ENCODE data around the gene ACTN1.

The ACTN1 gene

DNA sequence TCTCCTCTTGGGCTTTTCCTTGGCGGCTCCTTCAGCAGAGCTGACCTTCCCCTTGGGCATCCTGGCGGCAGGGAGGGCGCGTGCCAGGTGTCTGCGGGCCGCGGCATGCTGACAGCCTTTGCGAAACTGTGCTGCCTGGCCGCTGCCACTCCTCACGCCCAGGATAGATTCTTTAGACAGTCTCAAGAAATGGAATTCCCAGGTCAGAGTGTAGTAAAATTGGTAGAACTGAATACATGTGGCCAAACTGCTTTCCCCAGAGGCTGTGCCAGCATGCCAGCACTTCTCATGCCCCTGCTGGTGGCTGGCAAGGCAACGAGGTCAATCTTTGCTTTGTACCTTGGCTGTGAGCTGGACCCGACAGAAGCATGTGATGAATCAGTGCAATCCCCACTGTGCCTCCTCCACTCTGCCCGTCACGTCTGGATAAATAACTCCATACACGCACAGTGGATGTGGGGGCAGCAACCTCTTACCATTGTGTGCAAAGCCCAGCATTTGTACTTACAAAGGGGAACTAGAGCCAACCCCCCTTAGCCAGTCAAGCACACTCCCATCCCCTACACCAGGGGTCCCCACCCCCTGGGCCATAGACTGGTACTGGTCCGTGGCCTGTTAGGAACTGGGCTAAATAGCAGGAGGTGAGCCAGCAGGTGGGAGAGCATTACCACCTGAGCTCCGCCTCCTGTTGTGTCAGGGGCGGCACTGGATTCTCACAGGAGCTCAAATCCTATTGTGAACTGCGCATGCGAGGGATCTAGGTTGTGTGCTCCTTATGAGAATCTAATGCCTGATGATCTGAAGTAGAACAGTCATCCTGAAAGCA lies 90.9 kb downstream of the ACTN1 start:
- peaks cover 7 to 79% of the 10 kb centered on the region in 2 experiments; a peak in 2 of 3 replicates for H3K36me3 ChIP-seq (ENCODE audit: control insufficient read depth in 2 of 2, insufficient read depth in 1 of 2, low read length in 2 of 2)
- H3K4me1 ChIP-seq (ENCODE audit: control insufficient read depth, insufficient read depth, low read length): no peaks in the 10 kb centered on the region
- H3K4me3 ChIP-seq (ENCODE audit: low read depth, low read length): no peak overlapping the region
- POLR2A ChIA-PET: no interaction called here
- H3K27ac ChIP-seq (ENCODE audit: extremely low read depth, low read depth, low read length): no peak overlapping the region
- CTCF ChIA-PET: interaction anchor here (0.6 kb wide), 1 partner anchor 25 kb away, joined by 3 read pairs; no protein-coding TSS in a partner anchor
- TF ChIP-seq ZNF423 (tag by site-specific recombination; IDR thresholded peaks at IDR 0.05) (no peak), ZIC2 (tag by site-specific recombination; IDR thresholded peaks at IDR 0.05) (peak; percentile 17; the same call in 1 of the 2 replicates)
- H3K9me3 ChIP-seq (ENCODE audit: control insufficient read depth, insufficient read depth, low read depth, low read length): no peaks in the 10 kb centered on the region

GRCh38 chr14:68886109-68886434 lies 93.0 kb downstream of the ACTN1 start:
- ChIA-PET POLR2A (no interaction called here), CTCF (interaction anchor here (0.6 kb wide), 1 partner anchor 39 kb away, joined by 4 read pairs; no protein-coding TSS in a partner anchor)
- H3K9me3 ChIP-seq (ENCODE audit: control insufficient read depth, insufficient read depth, low read depth, low read length): no peaks in the 10 kb centered on the region
- H3K36me3 ChIP-seq (ENCODE audit: control insufficient read depth in 2 of 2, insufficient read depth in 1 of 2, low read length in 2 of 2): peaks cover 7 to 79% of the 10 kb centered on the region in 2 experiments; a peak in 2 of 3 replicates
- H3K27ac ChIP-seq (ENCODE audit: extremely low read depth, low read depth, low read length): no peak overlapping the region
- no peaks in the 10 kb centered on the region for H3K4me1 ChIP-seq (ENCODE audit: control insufficient read depth, insufficient read depth, low read length)
- no peak overlapping the region for H3K4me3 ChIP-seq (ENCODE audit: low read depth, low read length)
- TF ChIP-seq TSHZ1 (tag by site-specific recombination; IDR thresholded peaks at IDR 0.05; ENCODE audit: borderline replicate concordance): no peak
- TF ChIP-seq ZNF426 (tag by site-specific recombination; IDR thresholded peaks at IDR 0.05): no peak
- no peak for TF ChIP-seq REPIN1 (tag by site-specific recombination; IDR thresholded peaks at IDR 0.05; ENCODE audit: low read depth)
- TF ChIP-seq, protein P1, sequence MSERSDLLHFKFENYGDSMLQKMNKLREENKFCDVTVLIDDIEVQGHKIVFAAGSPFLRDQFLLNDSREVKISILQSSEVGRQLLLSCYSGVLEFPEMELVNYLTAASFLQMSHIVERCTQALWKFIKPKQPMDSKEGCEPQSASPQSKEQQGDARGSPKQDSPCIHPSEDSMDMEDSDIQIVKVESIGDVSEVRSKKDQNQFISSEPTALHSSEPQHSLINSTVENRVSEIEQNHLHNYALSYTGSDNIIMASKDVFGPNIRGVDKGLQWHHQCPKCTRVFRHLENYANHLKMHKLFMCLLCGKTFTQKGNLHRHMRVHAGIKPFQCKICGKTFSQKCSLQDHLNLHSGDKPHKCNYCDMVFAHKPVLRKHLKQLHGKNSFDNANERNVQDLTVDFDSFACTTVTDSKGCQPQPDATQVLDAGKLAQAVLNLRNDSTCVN (tag by site-specific recombination; optimal IDR thresholded peaks at IDR 0.05): no peak
- no peak for TF ChIP-seq ZNF704 (tag by site-specific recombination; IDR thresholded peaks at IDR 0.05)
- TF ChIP-seq ZNF529 (tag by site-specific recombination; IDR thresholded peaks at IDR 0.05; ENCODE audit: insufficient replicate concordance): no peak
- no peak for TF ChIP-seq ZNF140 (tag by site-specific recombination; IDR thresholded peaks at IDR 0.05)
- TF ChIP-seq, protein P2, sequence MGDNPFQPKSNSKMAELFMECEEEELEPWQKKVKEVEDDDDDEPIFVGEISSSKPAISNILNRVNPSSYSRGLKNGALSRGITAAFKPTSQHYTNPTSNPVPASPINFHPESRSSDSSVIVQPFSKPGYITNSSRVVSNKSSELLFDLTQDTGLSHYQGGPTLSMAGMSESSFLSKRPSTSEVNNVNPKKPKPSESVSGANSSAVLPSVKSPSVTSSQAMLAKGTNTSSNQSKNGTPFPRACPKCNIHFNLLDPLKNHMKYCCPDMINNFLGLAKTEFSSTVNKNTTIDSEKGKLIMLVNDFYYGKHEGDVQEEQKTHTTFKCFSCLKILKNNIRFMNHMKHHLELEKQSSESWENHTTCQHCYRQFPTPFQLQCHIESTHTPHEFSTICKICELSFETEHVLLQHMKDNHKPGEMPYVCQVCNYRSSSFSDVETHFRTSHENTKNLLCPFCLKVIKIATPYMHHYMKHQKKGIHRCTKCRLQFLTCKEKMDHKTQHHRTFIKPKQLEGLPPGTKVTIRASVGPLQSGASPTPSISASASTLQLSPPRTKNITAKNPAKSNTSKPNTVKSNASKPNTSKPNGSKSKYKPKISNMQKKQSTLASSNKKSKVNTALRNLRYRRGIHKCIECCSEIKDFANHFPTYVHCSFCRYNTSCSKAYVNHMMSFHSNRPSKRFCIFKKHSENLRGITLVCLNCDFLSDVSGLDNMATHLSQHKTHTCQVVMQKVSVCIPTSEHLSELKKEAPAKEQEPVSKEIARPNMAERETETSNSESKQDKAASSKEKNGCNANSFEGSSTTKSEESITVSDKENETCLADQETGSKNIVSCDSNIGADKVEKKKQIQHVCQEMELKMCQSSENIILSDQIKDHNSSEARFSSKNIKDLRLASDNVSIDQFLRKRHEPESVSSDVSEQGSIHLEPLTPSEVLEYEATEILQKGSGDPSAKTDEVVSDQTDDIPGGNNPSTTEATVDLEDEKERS (tag by site-specific recombination; IDR thresholded peaks at IDR 0.05): no peak
- no peak for TF ChIP-seq ZSCAN23 (tag by site-specific recombination; IDR thresholded peaks at IDR 0.05)
- TF ChIP-seq YY2 (tag by site-specific recombination; IDR thresholded peaks at IDR 0.05): no peak
- TF ChIP-seq ZNF311 (tag by site-specific recombination; IDR thresholded peaks at IDR 0.05; ENCODE audit: borderline replicate concordance): no peak
- TF ChIP-seq ZNF354C (tag by site-specific recombination; IDR thresholded peaks at IDR 0.05; ENCODE audit: borderline replicate concordance, low read depth): no peak
- TF ChIP-seq, protein P3, sequence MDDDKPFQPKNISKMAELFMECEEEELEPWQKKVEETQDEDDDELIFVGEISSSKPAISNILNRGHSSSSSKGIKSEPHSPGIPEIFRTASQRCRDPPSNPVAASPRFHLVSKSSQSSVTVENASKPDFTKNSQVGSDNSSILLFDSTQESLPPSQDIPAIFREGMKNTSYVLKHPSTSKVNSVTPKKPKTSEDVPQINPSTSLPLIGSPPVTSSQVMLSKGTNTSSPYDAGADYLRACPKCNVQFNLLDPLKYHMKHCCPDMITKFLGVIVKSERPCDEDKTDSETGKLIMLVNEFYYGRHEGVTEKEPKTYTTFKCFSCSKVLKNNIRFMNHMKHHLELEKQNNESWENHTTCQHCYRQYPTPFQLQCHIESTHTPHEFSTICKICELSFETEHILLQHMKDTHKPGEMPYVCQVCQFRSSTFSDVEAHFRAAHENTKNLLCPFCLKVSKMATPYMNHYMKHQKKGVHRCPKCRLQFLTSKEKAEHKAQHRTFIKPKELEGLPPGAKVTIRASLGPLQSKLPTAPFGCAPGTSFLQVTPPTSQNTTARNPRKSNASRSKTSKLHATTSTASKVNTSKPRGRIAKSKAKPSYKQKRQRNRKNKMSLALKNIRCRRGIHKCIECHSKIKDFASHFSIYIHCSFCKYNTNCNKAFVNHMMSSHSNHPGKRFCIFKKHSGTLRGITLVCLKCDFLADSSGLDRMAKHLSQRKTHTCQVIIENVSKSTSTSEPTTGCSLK (tag by site-specific recombination; IDR thresholded peaks at IDR 0.05): no peak
- no peak for TF ChIP-seq INSM2 (tag by site-specific recombination; IDR thresholded peaks at IDR 0.05)
